Gastroesophageal sphincter (tissue), 4 donors: ENCODE measurements around the gene KRT35. TPM values are rescaled to one million over a fixed set of nuclear protein-coding genes. Genes with fewer than 3 reads are reported as not detected.

Experiments used
- ATAC-seq: fragments of 150-250 bp; one replicate; pipeline ENCODE4 v1.9.1; 2016; ENCODE audit warnings: mild to moderate bottlenecking, moderate library complexity
- H3K27ac ChIP-seq, 4 donors: fragments of 200-600 bp; sonication (generic) in 3 of 4; 1 replicate in 3 of 4; 2 replicates in 1 of 4; pipeline ENCODE4 v1.5.1; 2016 to 2019
- H3K27me3 ChIP-seq: fragments of 200-600 bp; sonication (generic); one replicate; pipeline ENCODE4 v1.5.1; 2019
- H3K36me3 ChIP-seq, 2 donors: fragments of 200-600 bp; sonication (generic); one replicate each; pipeline ENCODE4 v1.5.1; 2019; ENCODE audit warnings: control low read depth in 1 of 2
- H3K4me1 ChIP-seq, 3 donors: fragments of 200-600 bp; sonication (generic); 1 replicate in 2 of 3; 2 replicates in 1 of 3; pipeline ENCODE4 v1.5.1; 2016 to 2019; ENCODE audit warnings: control low read depth in 2 of 3
- H3K4me3 ChIP-seq, 2 donors: fragments of 200-600 bp; sonication (generic); one replicate each; pipeline ENCODE4 v1.5.1; 2019; ENCODE audit warnings: mild to moderate bottlenecking in 1 of 2, moderate library complexity in 1 of 2
- H3K9me3 ChIP-seq, 3 donors: fragments of 200-600 bp; sonication (generic); one replicate each; pipeline ENCODE4 v1.5.1; 2017 to 2019; ENCODE audit warnings: control low read depth in 2 of 3
- CTCF ChIP-seq, 4 experiments: fragments of 200-600 bp in 2 of 4; fragments of 450-650 bp in 2 of 4; sonication (generic) in 1 of 4; IDR thresholded peaks; one replicate each; pipeline ENCODE4 v1.5.1; 2017 to 2019; ENCODE audit warnings: antibody characterized with exemption in 4 of 4, mild to moderate bottlenecking in 2 of 4, moderate library complexity in 2 of 4
- EP300 ChIP-seq: sonication (generic); formaldehyde crosslinking; IDR thresholded peaks from one replicate; pipeline ENCODE4 v1.6.1; 2017; ENCODE audit warnings: antibody characterized with exemption, mild to moderate bottlenecking
- POLR2A ChIP-seq, 2 donors: fragments of 450-650 bp; IDR thresholded peaks; one replicate each; pipeline ENCODE4 v1.6.1; 2017; ENCODE audit warnings: antibody characterized with exemption in 2 of 2, mild to moderate bottlenecking in 2 of 2, moderate library complexity in 1 of 2
- POLR2AphosphoS5 ChIP-seq: sonication (generic); formaldehyde crosslinking; IDR thresholded peaks from one replicate; pipeline ENCODE4 v1.6.1; 2017; ENCODE audit warnings: antibody characterized with exemption
- WGBS, 2 donors: methylation state at CpG; one replicate each; pipeline ENCODE4 v1.1.5; 2018; ENCODE audit warnings: low coverage in 1 of 2; 5-methylcytosine and 5-hydroxymethylcytosine counted together
- total RNA-seq, 4 donors: library from RNA; depleted of rRNA; stranded (reverse); fragments of >200 nt; gene quantifications; one replicate each; pipeline ENCODE4 v1.1.0, GENCODE V29; 2016

Gene KRT35
- total RNA-seq, 4 donors from 2014 or later: not detected

- no peak overlapping the region for H3K27ac ChIP-seq
- TF ChIP-seq EP300 (no peak), POLR2A (IDR thresholded peaks at IDR 0.05) (no peak), CTCF (IDR thresholded peaks at IDR 0.05) (no peak), POLR2AphosphoS5 (no peak)
- WGBS, 2 donors: 86% methylated on average over 3 of the region's 6 CpGs; no CpG with 5 or more reads in 1 of the 2 donors
- H3K4me1 ChIP-seq: no peaks in the 10 kb centered on the region
- peaks cover 17% of the 10 kb centered on the region for H3K27me3 ChIP-seq
- no peak for ATAC-seq
- H3K9me3 ChIP-seq: peaks cover 0 to 14% (median 0%) of the 10 kb centered on the region in 3 donors
- no peaks in the 10 kb centered on the region for H3K36me3 ChIP-seq
- no peak overlapping the region for H3K4me3 ChIP-seq
Observed at GRCh38 chr17:41449008-41449407, 31.9 kb downstream of the KRT35 start.

GRCh38 chr17:41448506-41448905 is 32.4 kb downstream of the KRT35 start:
- Histone ChIP-seq H3K27ac (no peak overlapping the region), H3K4me3 (no peak overlapping the region), H3K4me1 (no peaks in the 10 kb centered on the region), H3K27me3 (peaks cover 17% of the 10 kb centered on the region), H3K36me3 (no peaks in the 10 kb centered on the region), H3K9me3 (peaks cover 0 to 14% (median 0%) of the 10 kb centered on the region in 3 donors)
- 70% methylated on average over 2 of the region's 2 CpGs; no CpG with 5 or more reads in 1 of the 2 donors for WGBS, 2 donors
- no peak for ATAC-seq
- no peak for TF ChIP-seq POLR2A (IDR thresholded peaks at IDR 0.05)
- no peak for TF ChIP-seq CTCF (IDR thresholded peaks at IDR 0.05)
- TF ChIP-seq EP300: no peak
- TF ChIP-seq POLR2AphosphoS5: no peak

- WGBS, 2 donors: 18 to 53% methylated on average over 2 of the region's 2 CpGs
Observed at GRCh38 chr17:41446806-41447205, 34.1 kb downstream of the KRT35 start.

GRCh38 chr17:41444640-41445039 is 36.3 kb downstream of the KRT35 start:
- Histone ChIP-seq H3K27ac (no peak overlapping the region), H3K27me3 (peaks cover 12% of the 10 kb centered on the region), H3K4me1 (no peaks in the 10 kb centered on the region), H3K36me3 (no peaks in the 10 kb centered on the region), H3K9me3 (no peaks in the 10 kb centered on the region), H3K4me3 (no peak overlapping the region)
- ATAC-seq: no peak
- TF ChIP-seq POLR2AphosphoS5 (no peak), CTCF (IDR thresholded peaks at IDR 0.05) (no peak), EP300 (no peak), POLR2A (IDR thresholded peaks at IDR 0.05) (no peak)
- 54 to 78% methylated on average over 3 of the region's 3 CpGs for WGBS, 2 donors

More at GRCh38 chr17:41446806-41447205, 34.1 kb downstream of the KRT35 start:
- Histone ChIP-seq H3K36me3 (no peaks in the 10 kb centered on the region), H3K27me3 (peaks cover 13% of the 10 kb centered on the region), H3K4me1 (no peaks in the 10 kb centered on the region), H3K9me3 (peaks cover 0 to 13% (median 0%) of the 10 kb centered on the region in 3 donors), H3K27ac (no peak overlapping the region), H3K4me3 (no peak overlapping the region)
- no peak for ATAC-seq
- no peak for TF ChIP-seq EP300
- TF ChIP-seq POLR2A (IDR thresholded peaks at IDR 0.05): no peak
- no peak for TF ChIP-seq CTCF (IDR thresholded peaks at IDR 0.05)
- TF ChIP-seq POLR2AphosphoS5: no peak

- Histone ChIP-seq H3K27me3 (peaks cover 11% of the 10 kb centered on the region), H3K9me3 (no peaks in the 10 kb centered on the region), H3K4me3 (no peak overlapping the region), H3K27ac (no peak overlapping the region), H3K36me3 (no peaks in the 10 kb centered on the region), H3K4me1 (no peaks in the 10 kb centered on the region)
- WGBS, 2 donors: 53 to 88% methylated on average over 1 of the region's 1 CpG
- TF ChIP-seq EP300: no peak
- no peak for TF ChIP-seq POLR2AphosphoS5
- no peak for TF ChIP-seq CTCF (IDR thresholded peaks at IDR 0.05)
- TF ChIP-seq POLR2A (IDR thresholded peaks at IDR 0.05): no peak
- ATAC-seq: no peak
Observed at GRCh38 chr17:41444186-41444585, 36.8 kb downstream of the KRT35 start.
